ENCODE measurements around the gene THADA.
A peak's percentile ranks its signal among the peaks of the same experiment; 100 is the strongest.
"Not testable (repeated sequence)": the region's sequence is repeated elsewhere in the genome, so short reads cannot be mapped to it uniquely, and the experiment has no call there.

THADA gene, protein sequence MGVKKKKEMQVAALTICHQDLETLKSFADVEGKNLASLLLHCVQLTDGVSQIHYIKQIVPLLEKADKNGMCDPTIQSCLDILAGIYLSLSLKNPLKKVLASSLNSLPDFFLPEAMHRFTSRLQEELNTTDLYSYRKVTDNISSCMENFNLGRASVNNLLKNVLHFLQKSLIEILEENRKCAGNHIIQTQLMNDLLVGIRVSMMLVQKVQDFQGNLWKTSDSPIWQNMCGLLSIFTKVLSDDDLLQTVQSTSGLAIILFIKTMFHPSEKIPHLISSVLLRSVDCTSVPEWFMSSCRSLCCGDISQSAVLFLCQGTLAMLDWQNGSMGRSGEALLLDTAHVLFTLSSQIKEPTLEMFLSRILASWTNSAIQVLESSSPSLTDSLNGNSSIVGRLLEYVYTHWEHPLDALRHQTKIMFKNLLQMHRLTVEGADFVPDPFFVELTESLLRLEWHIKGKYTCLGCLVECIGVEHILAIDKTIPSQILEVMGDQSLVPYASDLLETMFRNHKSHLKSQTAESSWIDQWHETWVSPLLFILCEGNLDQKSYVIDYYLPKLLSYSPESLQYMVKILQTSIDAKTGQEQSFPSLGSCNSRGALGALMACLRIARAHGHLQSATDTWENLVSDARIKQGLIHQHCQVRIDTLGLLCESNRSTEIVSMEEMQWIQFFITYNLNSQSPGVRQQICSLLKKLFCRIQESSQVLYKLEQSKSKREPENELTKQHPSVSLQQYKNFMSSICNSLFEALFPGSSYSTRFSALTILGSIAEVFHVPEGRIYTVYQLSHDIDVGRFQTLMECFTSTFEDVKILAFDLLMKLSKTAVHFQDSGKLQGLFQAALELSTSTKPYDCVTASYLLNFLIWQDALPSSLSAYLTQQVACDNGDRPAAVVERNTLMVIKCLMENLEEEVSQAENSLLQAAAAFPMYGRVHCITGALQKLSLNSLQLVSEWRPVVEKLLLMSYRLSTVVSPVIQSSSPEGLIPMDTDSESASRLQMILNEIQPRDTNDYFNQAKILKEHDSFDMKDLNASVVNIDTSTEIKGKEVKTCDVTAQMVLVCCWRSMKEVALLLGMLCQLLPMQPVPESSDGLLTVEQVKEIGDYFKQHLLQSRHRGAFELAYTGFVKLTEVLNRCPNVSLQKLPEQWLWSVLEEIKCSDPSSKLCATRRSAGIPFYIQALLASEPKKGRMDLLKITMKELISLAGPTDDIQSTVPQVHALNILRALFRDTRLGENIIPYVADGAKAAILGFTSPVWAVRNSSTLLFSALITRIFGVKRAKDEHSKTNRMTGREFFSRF (N-terminal part only)

DNA sequence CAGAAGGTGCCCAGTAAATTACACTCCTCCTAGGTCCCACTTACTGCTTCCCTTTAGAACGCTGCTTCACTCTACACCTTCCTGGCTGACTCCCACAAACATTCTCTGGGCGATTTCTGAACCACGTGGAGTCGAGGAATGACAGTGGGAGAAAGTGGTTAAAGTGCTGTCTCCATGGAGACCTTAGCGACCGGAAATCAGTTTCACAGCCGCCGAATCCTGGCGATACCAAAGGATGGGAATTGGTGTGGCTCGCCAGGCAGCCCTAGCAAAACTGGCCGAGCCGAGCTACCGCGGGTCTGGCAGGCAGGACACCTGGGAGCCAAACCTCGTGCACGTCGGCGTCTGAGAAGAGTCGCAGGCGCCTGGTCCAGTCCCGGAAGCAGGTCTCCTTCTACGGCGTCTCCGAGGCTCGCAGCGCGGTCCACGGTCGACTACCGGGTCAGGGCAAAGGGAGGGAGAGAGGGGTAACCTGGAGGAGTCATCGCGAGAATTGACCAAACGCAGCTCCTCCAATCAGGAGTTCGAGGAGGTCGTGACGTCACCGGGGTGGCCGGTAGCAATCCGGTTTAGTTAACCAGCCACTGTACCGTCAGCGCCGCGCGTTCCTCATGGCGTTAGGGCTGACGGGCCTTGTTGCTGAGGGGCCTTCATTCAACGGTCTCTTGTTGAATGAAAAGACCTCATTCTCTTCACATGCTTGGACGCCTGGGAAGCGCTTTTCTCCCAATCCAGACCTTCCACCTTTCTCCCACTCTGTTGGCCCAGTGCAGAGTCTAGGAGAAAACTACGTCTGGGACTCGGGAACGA lies at the start of gene THADA:
THADA (minus strand) TSS at position 436 of the 810 bp plus-strand sequence. CDS start 3,646 bp downstream, outside the sequence.
- DNase-seq = peak; percentile 96

DNA sequence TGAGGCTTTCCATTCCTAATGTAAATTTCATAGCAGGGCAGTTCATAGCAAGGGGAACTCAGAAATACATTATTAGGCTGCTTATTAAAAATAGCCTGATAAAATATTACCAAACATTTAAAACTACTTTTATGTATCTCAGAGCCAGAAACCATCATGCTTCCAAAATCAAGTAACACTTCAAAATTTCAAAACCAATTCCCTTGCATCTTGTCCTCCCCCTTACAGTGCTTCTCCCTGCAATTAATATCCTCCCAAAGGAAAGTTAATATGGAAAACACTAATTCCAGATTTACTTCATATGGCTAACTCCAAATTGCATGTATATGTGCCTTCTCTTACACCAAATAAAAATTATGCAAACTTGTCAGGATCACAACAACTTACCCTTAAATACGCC lies 47.8 kb upstream of the THADA start:
- no peak for DNase-seq

DNA sequence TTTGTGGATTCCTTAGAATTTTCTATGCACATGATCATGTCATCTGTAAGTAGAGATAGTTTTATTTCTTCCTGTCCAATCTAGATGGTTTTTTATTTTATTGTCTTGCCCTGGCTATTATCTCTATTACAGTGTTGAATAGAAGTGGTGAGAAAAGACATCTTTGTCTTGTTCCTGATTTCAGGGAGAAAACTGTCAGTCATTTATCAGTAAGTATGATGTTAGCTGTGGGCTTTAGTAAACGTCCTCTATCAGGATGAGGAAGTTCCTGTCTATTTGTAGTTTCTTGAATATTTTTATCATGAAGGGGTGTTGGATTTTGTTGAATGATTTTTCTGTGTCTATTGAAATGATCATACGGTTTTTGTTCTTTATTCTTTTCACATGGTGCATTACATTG lies 46.5 kb upstream of the THADA start:
- DNase-seq = no peak

DNA sequence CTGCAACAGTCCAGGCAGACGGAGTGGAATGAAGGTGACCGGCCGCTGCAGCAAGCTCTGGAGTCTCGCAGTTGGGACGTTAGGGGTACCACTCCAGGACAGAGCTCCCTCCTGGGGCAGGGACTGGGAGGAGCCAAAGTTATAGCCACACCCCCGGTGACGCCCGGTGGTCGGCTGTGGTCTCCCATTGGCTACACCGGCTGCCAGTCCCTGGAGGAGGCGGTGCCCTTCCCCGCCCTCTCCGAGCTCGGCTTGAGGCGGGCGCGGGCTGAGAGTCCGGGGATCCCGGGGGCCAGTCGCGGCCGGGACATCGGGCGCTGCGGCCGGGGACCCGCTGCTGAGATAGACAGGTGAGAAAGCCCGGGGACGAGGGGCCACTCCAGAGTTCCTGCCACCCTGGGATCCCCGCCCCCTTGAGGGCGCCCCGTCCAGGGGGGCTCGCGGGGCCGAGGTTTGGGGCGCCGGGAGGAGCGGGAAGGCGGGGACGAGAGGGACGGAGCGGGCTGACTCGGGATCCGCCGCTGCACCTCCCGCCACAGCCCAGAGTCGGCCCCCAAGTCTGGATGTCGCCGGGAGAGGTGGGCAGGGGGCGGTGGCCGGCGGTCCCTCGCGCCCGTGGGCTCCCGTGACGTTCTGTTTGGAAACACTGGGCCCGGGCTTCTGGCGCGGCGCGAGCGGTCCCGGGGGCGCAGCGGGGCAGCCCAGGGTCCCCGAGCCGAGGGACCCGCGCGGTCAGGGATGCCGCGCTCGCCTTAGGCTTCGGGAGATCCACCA lies 41.4 kb upstream of the THADA start, which contains the start of gene PLEKHH2:
PLEKHH2 (plus strand) TSS at position 231 of the 774 bp plus-strand sequence. CDS start 7,414 bp downstream, outside the sequence.
- DNase-seq = peak; percentile 79

DNA sequence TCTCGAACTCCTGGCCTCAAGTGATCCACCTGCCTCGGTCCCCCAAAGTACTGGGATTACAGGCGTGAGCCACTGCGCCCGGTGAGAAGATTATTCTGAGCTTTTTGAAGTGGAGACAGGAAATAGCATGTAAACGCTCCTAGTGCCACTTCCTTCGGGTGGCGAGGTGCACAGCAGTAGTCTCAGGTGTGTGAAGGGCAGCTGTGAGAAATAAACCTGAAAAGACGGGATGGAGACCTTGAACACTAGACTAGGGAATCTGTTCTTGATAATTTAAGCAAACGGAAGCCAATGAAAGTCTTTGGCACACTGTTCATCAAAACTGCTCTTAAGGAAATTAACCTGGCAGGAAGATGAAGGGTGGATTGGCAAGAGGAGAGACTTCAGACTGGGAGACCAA lies 40.8 kb upstream of the THADA start:
- no peak for DNase-seq

DNA sequence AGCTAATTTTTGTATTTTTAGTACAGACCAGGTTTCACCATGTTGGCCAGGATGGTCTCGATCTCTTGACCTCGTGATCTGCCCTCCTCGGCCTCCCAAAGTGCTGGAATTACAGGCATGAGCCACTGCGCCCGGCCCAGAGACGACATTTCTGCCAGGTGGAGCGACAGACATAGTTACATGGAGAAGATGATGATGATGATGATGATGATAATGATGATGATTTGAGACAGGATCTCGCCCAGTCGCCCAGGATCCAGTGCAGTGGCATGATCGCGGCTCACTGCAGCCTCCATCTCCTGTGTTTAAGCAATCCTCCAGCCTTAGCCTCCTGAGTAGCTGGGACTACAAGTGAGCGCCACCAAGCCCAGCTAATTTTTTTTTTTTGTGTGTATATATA lies 40.3 kb upstream of the THADA start:
- not testable (repeated sequence) for DNase-seq

DNA sequence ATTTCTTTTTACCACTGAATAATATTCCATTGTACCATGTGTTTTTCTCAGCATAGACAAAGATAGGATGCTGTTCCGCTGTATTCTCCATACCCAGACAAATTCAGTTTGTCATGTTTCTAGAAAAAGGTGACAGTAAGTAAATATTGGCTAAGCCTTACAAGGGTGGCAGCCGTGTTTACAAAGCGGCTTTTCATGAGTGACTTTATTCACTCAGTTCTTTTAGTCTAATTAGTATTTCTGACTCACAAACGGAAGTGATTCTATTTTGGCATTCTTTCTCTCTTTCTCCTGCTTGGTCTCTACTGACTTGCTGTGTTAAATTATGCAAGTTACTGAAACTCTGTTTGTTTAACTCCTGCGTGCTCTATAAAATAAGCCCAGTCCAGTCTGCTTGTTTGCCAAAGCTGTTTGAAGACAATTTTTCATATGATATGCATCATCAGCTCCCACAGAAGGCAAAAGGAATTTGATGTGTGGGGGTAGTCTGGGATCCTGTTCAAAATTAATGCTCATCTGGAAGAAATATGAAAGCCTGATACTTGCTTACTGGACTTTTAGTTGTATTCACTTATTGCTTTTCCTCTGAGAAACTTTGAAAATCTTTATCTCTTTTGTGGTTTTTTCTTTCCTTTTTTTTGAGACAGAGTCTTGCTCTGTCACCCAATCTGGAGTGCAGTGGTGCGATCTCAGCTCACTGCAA lies 38.9 kb upstream of the THADA start:
- DNase-seq = no peak

DNA sequence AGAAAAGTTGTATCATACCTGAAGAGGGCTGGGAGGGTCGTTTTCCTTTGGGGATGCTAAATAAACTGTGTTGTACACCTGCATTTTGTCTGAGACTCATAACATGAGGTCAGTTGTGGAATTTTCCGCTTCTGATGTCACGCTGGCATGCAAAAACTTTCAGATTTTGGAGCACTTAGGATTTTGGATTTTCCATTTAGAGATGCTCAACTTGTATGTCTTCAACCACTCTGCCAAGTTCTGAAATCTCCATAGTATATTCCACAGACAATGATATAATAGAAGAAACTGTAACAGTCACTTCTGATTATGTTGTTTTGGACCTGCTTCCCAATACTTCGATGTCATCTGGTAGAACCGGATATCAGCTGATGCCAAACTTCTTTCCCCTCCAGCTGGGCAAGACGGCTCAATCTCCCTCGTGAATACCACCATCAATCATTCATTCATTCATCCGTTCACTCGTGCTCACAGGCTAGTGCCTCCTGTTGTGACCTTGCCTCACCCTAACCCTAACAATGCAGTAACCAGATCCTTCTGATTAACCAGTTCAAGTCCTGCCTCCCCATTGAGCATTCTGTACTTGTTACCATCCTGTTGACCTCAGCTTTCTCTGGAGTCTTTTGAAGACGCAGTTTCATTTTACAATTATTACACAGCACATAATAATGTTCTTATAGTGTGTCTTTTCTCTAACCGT lies 35.9 kb upstream of the THADA start:
- DNase-seq = no peak

DNA sequence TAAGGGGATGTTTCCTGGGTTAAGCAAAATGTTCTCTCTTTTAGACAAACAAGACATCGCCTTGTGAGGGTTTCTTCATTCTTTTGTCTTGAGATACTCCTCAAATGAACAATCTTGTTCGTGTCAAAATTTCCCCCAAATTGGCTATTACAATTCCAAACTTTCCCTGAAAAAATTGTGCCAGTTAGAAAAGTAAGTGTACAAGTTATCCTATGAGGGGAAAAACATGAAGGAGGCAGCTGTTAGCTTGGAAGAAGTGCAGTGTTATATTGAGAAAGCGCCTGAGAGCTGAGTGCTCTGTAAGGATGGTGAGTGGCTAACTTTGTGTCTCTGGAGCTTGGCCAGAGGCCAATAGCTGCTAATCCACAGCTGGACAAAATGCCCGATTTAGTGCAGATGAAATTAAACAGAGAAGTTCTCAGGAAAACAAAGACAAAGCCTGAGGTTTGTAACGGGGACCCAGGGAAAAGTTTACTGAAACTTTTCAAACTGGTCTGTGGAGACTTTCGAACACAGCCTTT lies 27.2 kb upstream of the THADA start:
- DNase-seq = no peak

DNA sequence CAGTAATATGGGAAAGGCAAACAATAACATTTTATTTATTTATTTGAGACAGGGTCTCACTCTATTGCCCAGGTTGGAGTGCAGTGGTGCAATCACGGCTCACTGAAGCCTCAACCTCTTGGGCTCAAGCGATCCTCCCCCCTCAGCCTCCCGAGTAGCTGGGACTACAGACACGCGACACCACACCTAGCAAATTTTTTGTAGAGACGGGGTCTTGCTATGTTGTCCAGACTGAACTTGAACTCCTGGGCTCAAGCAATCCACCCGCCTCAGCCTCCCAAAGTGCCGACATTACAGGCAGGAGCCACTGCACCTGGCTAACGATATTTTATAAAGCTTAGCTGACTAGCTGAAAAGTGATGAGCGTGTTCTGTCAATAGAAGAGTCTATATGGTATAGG lies 23.7 kb upstream of the THADA start:
- DNase-seq = no peak

DNA sequence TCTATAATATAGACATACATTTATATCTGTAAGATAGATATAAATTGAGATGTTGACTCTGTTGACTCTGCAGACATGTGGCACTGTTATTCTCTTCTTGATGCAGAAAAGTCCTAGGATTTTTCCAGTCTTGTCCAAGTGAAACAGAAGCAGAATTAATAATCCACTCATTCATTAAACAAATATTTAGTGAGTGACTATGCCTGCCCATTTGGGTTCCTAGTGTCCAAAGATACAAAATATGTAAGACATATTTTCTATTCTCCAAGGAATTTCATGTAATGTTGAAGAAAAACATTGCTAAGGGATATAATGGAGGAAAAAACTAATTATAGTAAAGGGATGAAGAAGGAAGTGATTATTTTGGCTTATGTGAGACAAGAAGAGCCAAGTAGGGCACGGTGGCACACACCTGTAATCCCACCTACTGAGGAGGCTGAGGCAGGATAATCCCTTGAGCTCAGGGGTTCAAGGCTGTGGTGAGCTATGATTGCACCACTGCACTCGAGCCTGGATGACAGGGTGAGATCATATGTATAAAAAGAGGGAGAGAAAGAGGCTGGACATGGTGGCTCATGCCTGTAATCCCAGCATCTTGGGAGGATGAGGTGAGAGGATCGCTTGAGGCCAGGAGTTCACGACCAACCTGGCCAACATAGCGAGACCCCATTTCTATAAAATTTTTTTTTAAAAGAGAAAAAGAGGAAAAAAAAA lies 21.3 kb upstream of the THADA start:
- DNase-seq = no peak

DNA sequence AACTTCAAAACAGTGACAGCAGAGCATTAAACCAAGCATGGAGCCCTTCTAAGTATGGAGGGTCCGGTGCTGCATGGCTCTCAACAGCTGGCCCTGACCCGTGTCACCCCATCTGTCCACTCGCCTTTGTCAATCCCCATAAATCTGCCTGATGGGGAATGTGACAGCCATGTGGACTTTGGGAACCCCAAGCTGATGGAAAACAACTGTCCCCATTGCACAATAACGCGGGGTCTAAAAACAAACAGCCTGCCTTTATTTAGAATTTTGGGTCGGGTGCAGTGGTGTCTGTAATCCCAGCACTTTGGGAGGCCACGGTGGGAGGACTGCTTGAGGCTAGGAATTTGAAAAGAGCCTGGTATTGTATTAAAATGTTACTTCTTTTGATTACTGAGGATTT lies 17.1 kb upstream of the THADA start:
- DNase-seq = no peak

DNA sequence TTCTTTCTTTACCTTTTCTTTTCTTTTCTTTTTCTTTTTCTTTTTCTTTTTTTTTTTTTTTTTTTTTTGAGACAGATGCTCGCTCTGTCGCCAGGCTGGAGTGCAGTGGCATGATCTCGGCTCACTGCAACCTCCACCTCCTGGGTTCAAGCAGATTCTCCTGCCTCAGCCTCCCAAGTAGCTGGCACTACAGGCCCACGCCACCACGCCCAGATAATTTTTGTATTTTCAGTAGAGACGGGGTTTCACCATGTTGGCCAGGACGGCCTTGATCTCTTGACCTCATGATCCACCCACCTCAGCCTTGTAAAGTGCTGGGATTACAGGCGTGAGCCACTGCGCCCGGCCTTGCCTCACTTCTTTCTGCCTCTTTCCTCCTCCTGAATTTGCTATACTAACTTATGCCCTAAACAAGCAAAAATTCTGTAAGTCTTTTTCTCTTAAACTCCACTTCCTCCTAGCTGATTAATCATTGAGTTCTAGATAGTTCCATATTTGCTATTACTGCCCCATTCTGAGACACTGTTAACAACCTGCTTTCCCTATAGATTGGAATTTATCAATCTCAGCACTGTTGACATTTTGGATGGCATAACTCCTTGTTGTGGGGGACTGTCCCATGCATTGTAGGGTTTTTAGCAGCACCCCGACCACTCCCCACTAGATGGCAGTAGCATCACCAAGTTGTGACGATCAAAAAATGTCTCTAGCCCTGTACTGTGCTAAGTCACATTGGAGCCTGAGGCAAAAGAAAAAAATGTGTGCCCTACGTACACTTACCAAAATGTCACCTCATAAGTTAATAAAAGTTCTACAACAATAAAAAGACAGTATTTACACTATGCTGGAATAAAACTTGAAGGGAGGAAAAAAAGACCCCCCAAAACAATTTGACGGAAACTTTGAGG lies 16.4 kb upstream of the THADA start:
- peak; percentile 53 for DNase-seq

DNA sequence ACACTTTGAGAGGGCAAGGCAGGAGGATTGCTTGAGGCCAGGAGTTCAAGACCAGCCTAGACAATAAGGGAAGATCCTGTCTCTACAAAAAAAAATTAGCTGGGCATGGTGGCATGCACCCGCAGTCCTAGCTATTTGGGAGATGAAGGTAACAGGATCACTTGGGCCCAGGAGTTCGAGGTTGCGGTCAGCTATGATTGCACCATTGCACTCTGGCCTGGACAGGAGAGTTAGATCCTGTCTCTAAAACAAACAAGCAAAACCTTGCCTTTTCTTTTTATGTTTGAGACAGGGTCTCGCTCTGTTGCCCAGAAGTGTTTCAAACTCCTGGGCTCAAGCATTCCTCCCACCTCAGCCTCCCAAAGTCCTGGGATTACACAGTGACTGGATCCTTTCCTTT lies 14.5 kb upstream of the THADA start:
- DNase-seq = no peak

DNA sequence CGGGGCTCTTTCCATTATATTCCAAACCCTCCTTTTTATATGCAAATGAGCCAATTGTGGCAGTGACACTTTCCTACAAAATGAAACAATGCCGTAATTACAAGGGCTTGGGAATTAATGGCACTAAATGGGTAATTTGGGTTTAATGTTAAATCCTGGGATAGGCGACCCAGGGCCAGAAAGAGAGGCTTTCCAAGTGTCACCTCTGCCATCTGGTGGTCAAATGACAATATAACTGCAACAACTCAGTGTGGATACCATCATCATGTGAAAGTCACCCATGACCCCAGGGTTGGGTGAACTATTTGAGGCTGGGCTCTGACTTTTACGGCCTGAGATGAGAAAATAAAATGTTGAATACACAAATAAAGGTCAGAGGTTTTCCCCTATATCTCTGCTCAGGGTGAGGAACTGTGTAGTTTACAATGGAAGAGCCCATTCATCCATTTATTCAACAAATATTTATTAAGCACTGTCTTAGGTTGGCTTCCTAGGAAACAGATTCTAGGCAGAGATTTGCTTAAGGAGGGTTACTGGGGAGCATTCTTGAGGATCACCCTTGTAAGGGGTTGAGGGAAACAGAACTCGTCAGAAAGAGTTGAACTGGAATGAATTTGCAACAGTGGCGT lies 13.6 kb upstream of the THADA start:
- DNase-seq = no peak

DNA sequence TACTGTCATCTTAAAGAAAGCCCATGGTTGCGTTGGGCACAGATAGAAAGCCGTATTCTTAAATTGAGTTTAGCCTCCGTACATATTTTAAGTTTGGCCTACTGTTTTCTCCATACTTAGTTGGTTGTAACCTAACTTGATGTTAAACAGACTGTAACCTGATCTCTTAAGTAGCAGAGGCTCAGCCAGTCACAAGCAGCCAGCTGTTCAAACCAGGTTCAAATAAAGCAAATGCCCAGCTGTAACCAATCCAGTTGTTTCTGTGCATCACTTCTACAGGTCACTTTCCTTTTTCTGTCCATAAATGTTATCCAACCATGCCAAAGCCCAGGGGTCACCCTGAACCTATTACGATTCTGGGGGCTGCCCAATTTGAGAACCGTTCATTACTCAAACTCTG lies 10.0 kb upstream of the THADA start:
- DNase-seq = no peak

DNA sequence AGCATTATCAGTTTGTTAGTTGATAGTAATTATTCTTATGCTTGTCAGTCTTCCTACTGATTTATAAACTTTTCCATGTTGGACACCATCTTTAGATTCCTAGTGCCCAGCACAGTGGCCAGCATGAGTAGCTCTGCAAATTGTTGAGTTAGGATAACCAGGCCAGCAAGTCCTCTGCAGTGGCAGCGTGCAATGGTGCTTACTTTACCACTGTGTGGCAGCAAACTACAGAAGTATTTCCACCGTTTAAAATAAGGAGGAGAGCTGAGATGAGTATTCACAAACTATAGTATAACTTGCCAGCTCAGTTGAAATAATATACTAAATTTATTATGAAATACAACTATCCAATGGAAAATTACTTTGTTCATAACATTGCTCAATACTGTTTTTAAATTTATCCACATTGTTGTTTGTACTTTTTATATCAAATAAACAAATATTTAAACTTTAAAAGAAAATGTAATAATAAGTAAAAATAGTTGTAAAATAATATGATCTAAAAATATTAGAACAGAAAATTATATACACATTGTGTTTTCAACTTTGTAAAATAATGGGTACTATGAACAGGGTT lies 9.3 kb upstream of the THADA start:
- DNase-seq = no peak
